ENCODE measurements around the gene DIP2C. TPM values are rescaled to one million over a fixed set of nuclear protein-coding genes. Genes with fewer than 3 reads are reported as not detected.

Gene DIP2C
- total RNA-seq, 8 experiments from 2014 or later = 1.9 to 26.3 (median 19.8) TPM

- in situ Hi-C loops (cut with MboI; ENCODE audit: low pct_unique_long_range_greater_than_20kb in 2 of 9, low sequenced_read_pairs in 9 of 9, unreplicated experiment in 9 of 9) = no loop called here
- H3K27ac ChIP-seq = no peak overlapping the region
- ATAC-seq (replicated peaks in 6 of 8) = peak in 2 of 8 experiments; percentile 39 to 64
- no peaks in the 10 kb centered on the region for H3K4me1 ChIP-seq (replicated peaks in 1 of 2)
- WGBS, 10 experiments = 20 to 100% (median 83%) methylated on average over 1 to 3 of the region's 3 CpGs; no CpG with 5 or more reads in 2 of the 10 experiments
- no peak overlapping the region for H3K4me3 ChIP-seq
Measured at GRCh38 chr10:235915-236314, 453.6 kb downstream of the DIP2C start.

GRCh38 chr10:234708-235406, 454.6 kb downstream of the DIP2C start:
- WGBS, 10 experiments = 67 to 100% (median 87%) methylated on average over 2 to 7 of the region's 9 CpGs; no CpG with 5 or more reads in 1 of the 10 experiments
- H3K4me1 ChIP-seq (replicated peaks in 1 of 2) = no peaks in the 10 kb centered on the region
- in situ Hi-C loops (cut with MboI; ENCODE audit: low pct_unique_long_range_greater_than_20kb in 2 of 9, low sequenced_read_pairs in 9 of 9, unreplicated experiment in 9 of 9) = no loop called here
- no peak overlapping the region for H3K27ac ChIP-seq
- peak in 5 of 8 experiments; percentile 31 to 86 (median 77) for ATAC-seq (replicated peaks in 6 of 8)
- no peak overlapping the region for H3K4me3 ChIP-seq

GRCh38 chr10:232878-233277, 456.6 kb downstream of the DIP2C start:
- H3K27ac ChIP-seq = no peak overlapping the region
- ATAC-seq (replicated peaks in 6 of 8) = no peak

GRCh38 chr10:232061-232460, 457.4 kb downstream of the DIP2C start:
- no peak overlapping the region for H3K27ac ChIP-seq
- no peak overlapping the region for H3K4me3 ChIP-seq
- 83 to 100% (median 93%) methylated on average over 1 to 3 of the region's 3 CpGs; no CpG with 5 or more reads in 2 of the 10 experiments for WGBS, 10 experiments
- no peak for ATAC-seq (replicated peaks in 6 of 8)
- in situ Hi-C loops (cut with MboI; ENCODE audit: low pct_unique_long_range_greater_than_20kb in 2 of 9, low sequenced_read_pairs in 9 of 9, unreplicated experiment in 9 of 9) = no loop called here
- H3K4me1 ChIP-seq (replicated peaks in 1 of 2) = no peaks in the 10 kb centered on the region

More at GRCh38 chr10:232878-233277, 456.6 kb downstream of the DIP2C start:
- no peaks in the 10 kb centered on the region for H3K4me1 ChIP-seq (replicated peaks in 1 of 2)
- WGBS, 10 experiments = 82 to 100% (median 97%) methylated on average over 3 to 11 of the region's 11 CpGs; no CpG with 5 or more reads in 2 of the 10 experiments
- in situ Hi-C loops (cut with MboI; ENCODE audit: low pct_unique_long_range_greater_than_20kb in 2 of 9, low sequenced_read_pairs in 9 of 9, unreplicated experiment in 9 of 9) = no loop called here
- no peak overlapping the region for H3K4me3 ChIP-seq

- no peaks in the 10 kb centered on the region for H3K4me1 ChIP-seq (replicated peaks in 1 of 2)
Measured at GRCh38 chr10:230758-231157, 458.7 kb downstream of the DIP2C start.

GRCh38 chr10:228366-228765, 461.1 kb downstream of the DIP2C start:
- WGBS, 10 experiments = 73 to 100% (median 94%) methylated on average over 1 to 6 of the region's 6 CpGs; no CpG with 5 or more reads in 1 of the 10 experiments
- H3K4me1 ChIP-seq (replicated peaks in 1 of 2) = no peaks in the 10 kb centered on the region
- no peak overlapping the region for H3K27ac ChIP-seq
- H3K4me3 ChIP-seq = no peak overlapping the region
- in situ Hi-C loops (cut with MboI; ENCODE audit: low pct_unique_long_range_greater_than_20kb in 2 of 9, low sequenced_read_pairs in 9 of 9, unreplicated experiment in 9 of 9) = no loop called here
- ATAC-seq (replicated peaks in 6 of 8) = no peak

More at GRCh38 chr10:230758-231157, 458.7 kb downstream of the DIP2C start:
- in situ Hi-C loops (cut with MboI; ENCODE audit: low pct_unique_long_range_greater_than_20kb in 2 of 9, low sequenced_read_pairs in 9 of 9, unreplicated experiment in 9 of 9) = no loop called here
- ATAC-seq (replicated peaks in 6 of 8) = no peak
- 74 to 100% (median 95%) methylated on average over 3 to 9 of the region's 9 CpGs; no CpG with 5 or more reads in 1 of the 10 experiments for WGBS, 10 experiments
- Histone ChIP-seq H3K4me3 (no peak overlapping the region), H3K27ac (no peak overlapping the region)

- no peak overlapping the region for H3K4me3 ChIP-seq
- H3K27ac ChIP-seq = no peak overlapping the region
- WGBS, 10 experiments = 0 to 100% (median 88%) methylated on average over 1 to 2 of the region's 2 CpGs; no CpG with 5 or more reads in 1 of the 10 experiments
- ATAC-seq (replicated peaks in 6 of 8) = no peak
- in situ Hi-C loops (cut with MboI; ENCODE audit: low pct_unique_long_range_greater_than_20kb in 2 of 9, low sequenced_read_pairs in 9 of 9, unreplicated experiment in 9 of 9) = no loop called here
- H3K4me1 ChIP-seq (replicated peaks in 1 of 2) = no peaks in the 10 kb centered on the region
Measured at GRCh38 chr10:227014-227413, 462.5 kb downstream of the DIP2C start.

GRCh38 chr10:226018-226417, 463.4 kb downstream of the DIP2C start:
- 90 to 100% (median 96%) methylated on average over 2 of the region's 2 CpGs; no CpG with 5 or more reads in 6 of the 10 experiments for WGBS, 10 experiments
- Histone ChIP-seq H3K4me1 (replicated peaks in 1 of 2) (no peaks in the 10 kb centered on the region), H3K4me3 (no peak overlapping the region), H3K27ac (no peak overlapping the region)
- in situ Hi-C loops (cut with MboI; ENCODE audit: low pct_unique_long_range_greater_than_20kb in 2 of 9, low sequenced_read_pairs in 9 of 9, unreplicated experiment in 9 of 9) = no loop called here
- peak in 1 of 8 experiments; percentile 87 for ATAC-seq (replicated peaks in 6 of 8)

- Histone ChIP-seq H3K27ac (no peak overlapping the region), H3K4me1 (replicated peaks in 1 of 2) (no peaks in the 10 kb centered on the region), H3K4me3 (no peak overlapping the region)
- in situ Hi-C loops (cut with MboI; ENCODE audit: low pct_unique_long_range_greater_than_20kb in 2 of 9, low sequenced_read_pairs in 9 of 9, unreplicated experiment in 9 of 9) = no loop called here
- WGBS, 10 experiments = 79 to 100% (median 89%) methylated on average over 1 to 3 of the region's 3 CpGs
- no peak for ATAC-seq (replicated peaks in 6 of 8)
Measured at GRCh38 chr10:224571-224970, 464.9 kb downstream of the DIP2C start.

Other genes with a start within 250 kb of the DIP2C start
- 10 to 100 TPM; 17.2 to 66.0 (median 34.1) TPM for gene LARP4B, start 242.0 kb upstream of the DIP2C start, total RNA-seq

All from motor neuron (in vitro differentiated cells).